H1 (cell line): Measurements from ENCODE around the gene SLC5A4. TPM values are rescaled to one million over a fixed set of nuclear protein-coding genes. Genes with fewer than 3 reads are reported as not detected.

Source experiments
- ASH2L ChIP-seq: fragments of 200-600, 300-600 bp; sonication (generic); IDR thresholded peaks from one replicate; pipeline ENCODE4 v1.7.1; 2017; ENCODE audit warnings: low read length
- CHD2 ChIP-seq: IDR thresholded peaks from 2 replicates; pipeline ENCODE4 v1.6.1; 2012; ENCODE audit warnings: low read length, improper control_type of control experiment
- EGR1 ChIP-seq: IDR thresholded peaks from 2 replicates; pipeline ENCODE4 v1.6.1; 2011; ENCODE audit warnings: low read depth, low read length, borderline replicate concordance
- KDM1A ChIP-seq: fragments of 200-600, 300-600 bp; sonication (generic); IDR thresholded peaks from 2 replicates; pipeline ENCODE4 v1.7.1; 2016; ENCODE audit warnings: mild to moderate bottlenecking, low read length, borderline replicate concordance
- POLR2AphosphoS5 ChIP-seq: IDR thresholded peaks from 2 replicates; pipeline ENCODE4 v1.6.1; 2011; ENCODE audit warnings: low read depth, low read length
- RAD21 ChIP-seq, 2 experiments: IDR thresholded peaks in 1 of 2; conservative IDR thresholded peaks in 1 of 2; 2 replicates each; pipeline ENCODE4 v1.6.1; 2011; ENCODE audit warnings: low read depth in 2 of 2, low read length in 2 of 2, improper control_type of control experiment in 1 of 2, inconsistent platforms in 1 of 2, mild to moderate bottlenecking in 1 of 2, moderate library complexity in 1 of 2
- SP1 ChIP-seq: IDR thresholded peaks from 2 replicates; pipeline ENCODE4 v1.6.1; 2011; ENCODE audit warnings: low read depth, low read length
- polyA plus RNA-seq, 7 experiments: library from polyadenylated mRNA; depleted of rRNA in 3 of 7; stranded (reverse) in 5 of 7; unstranded in 2 of 7; fragments of >200 nt in 5 of 7; fragments of 200-250 nt in 2 of 7; gene quantifications; 1 replicate in 5 of 7; 2 replicates in 1 of 7; 4 replicates in 1 of 7; pipeline versions ENCODE4 v1.2.1 to v1.2.3, GENCODE V29; 2011 to 2013; ENCODE audit warnings: missing spikeins in 2 of 7, mixed read lengths in 2 of 7
- total RNA-seq: library from RNA; stranded (reverse); fragmentation: NEBNext Ultra II Directional; extraction: Animal tissue kit (Norgen Biotek cat#: 25700); gene quantifications from 2 replicates; pipeline ENCODE4 v1.2.1, GENCODE V29; 2021
- TF ChIP-seq, protein P1 (sequence below): IDR thresholded peaks from 2 replicates; pipeline ENCODE4 v1.6.1; 2012; ENCODE audit warnings: inconsistent platforms
- TF ChIP-seq, protein P2 (sequence below), 3 experiments: IDR thresholded peaks; 1 replicate in 2 of 3; 2 replicates in 1 of 3; pipeline versions ENCODE4 v1.5.1 to v1.6.1; 2011; ENCODE audit warnings: low read length in 3 of 3, mild to moderate bottlenecking in 3 of 3, inconsistent platforms in 2 of 3, low read depth in 1 of 3, moderate library complexity in 1 of 3; ENCODE audit not compliant: insufficient read depth in 1 of 3; ENCODE audit errors: control extremely low read depth in 1 of 3

Gene SLC5A4
- total and polyA plus RNA-seq, 2 of the 8 experiments (the other 6 are each of a cell fraction or from before 2014, with no cell fraction given), result 0.17 TPM; not detected in 1

DNA sequence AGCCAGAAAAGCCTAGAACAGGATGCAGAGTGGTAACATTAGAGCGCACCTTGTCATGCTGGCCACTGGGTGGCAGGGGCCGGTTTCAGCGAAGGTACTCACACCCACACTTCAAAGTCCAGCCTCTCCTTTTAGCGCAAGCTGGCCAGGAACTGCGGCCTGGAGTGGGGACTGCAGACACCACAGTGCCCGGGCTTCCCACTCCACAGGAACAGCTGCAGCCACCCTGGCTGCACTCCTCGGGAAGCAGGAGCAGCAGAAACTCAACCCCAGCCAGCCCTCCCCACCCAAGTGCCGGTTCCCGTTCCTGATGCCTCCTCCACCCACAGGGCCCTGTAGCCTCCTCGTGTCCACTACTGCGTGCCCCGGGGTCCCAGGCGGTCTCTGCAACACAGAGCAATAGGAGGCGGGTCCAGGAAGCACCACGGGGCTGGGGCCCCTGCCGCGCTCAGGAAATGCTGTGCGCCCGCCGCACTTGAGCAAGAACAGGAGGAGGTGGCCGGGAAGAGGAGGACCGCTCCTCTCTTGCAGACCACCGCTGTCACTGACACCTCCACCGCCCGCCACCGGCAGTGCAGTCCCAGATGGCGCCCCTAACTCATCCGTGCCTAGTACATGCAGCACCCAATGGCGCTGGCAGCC, 52.5 kb downstream of the SLC5A4 start (continued):
- peak; percentile 58 to 68 for TF ChIP-seq RAD21 (IDR thresholded peaks at IDR 0.05 in 1 of 2, conservative IDR thresholded peaks at IDR 0.05 in 1 of 2; ENCODE audit: low read depth in 2 of 2, low read length in 2 of 2)
- TF ChIP-seq POLR2AphosphoS5, result no peak
- TF ChIP-seq, protein P1, sequence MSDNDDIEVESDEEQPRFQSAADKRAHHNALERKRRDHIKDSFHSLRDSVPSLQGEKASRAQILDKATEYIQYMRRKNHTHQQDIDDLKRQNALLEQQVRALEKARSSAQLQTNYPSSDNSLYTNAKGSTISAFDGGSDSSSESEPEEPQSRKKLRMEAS, result peak; percentile 40; the same call in 1 of the 2 replicates
- no peak for TF ChIP-seq SP1
- TF ChIP-seq EGR1, result no peak
- TF ChIP-seq ASH2L, result no peak
- TF ChIP-seq CHD2, result no peak
- TF ChIP-seq, protein P2, sequence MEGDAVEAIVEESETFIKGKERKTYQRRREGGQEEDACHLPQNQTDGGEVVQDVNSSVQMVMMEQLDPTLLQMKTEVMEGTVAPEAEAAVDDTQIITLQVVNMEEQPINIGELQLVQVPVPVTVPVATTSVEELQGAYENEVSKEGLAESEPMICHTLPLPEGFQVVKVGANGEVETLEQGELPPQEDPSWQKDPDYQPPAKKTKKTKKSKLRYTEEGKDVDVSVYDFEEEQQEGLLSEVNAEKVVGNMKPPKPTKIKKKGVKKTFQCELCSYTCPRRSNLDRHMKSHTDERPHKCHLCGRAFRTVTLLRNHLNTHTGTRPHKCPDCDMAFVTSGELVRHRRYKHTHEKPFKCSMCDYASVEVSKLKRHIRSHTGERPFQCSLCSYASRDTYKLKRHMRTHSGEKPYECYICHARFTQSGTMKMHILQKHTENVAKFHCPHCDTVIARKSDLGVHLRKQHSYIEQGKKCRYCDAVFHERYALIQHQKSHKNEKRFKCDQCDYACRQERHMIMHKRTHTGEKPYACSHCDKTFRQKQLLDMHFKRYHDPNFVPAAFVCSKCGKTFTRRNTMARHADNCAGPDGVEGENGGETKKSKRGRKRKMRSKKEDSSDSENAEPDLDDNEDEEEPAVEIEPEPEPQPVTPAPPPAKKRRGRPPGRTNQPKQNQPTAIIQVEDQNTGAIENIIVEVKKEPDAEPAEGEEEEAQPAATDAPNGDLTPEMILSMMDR (IDR thresholded peaks at IDR 0.05; ENCODE audit: control extremely low read depth in 1 of 3, insufficient read depth in 1 of 3, low read depth in 1 of 3, low read length in 3 of 3), result peak; percentile 77 to 89 (median 87)
- TF ChIP-seq KDM1A, result no peak
